Measurements from ENCODE around the gene MOSPD2.
A peak's percentile ranks its signal among the peaks of the same experiment; 100 is the strongest.

The MOSPD2 gene

DNA sequence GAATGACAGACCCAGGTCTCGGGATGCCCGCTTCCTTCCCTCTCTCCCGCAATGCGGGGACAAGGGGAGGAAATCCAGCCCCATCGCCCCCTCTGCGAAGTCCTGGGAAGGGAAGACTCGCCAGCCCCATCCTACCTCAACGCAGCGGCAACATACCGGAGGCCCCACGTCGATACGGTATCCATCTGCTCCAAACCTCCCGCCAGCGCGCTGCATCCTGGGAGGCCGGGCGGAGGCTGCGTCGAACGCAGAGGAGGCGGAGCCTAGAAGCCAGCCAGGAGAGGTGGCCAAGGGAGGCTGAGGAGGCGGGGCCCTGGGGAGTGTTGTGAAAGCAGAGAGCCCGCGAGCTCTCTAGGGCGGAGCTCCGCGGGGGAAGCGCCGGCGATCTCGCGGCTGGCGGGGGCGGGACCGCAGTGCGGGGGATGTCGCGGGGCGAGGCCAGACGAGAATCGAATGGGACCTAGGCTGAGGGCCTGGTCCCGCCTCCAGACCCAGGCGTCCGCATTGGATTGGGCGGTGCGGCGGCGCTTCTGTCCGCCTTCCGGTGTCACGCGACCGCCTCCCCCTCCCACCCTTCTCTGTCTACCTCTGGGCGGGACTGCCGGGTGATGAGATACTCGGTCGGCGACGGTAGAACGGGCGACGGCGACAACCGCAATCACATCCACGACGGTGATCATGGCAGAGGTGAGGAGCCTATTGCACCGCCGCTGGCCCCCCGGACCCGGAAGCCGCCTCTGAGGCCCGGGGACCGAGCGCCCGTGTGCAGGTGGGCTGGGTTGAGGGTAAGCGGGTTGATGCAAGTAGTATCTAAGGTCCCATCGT is at the start of gene MOSPD2, which contains the start of gene FANCB:
Gene MOSPD2 (plus strand): TSS at position 571 of the 825 bp plus-strand sequence. CDS start 108 bp downstream, at position 679.
Gene FANCB (minus strand): TSS at position 219 of the 825 bp plus-strand sequence. CDS start 7,559 bp downstream, outside the sequence.
- peaks cover 8% of the 10 kb centered on the region for H3K36me3 ChIP-seq (ENCODE audit: insufficient read depth, low read length)
- no peak within 1 kb of the TSS for H3K27ac ChIP-seq
- H3K4me3 ChIP-seq: peak within 1 kb of the TSS; percentile 83
- TF ChIP-seq POLR2AphosphoS5 (IDR thresholded peaks at IDR 0.05; ENCODE audit: borderline replicate concordance, low read depth, low read length): peak; percentile 73; the same call in 1 of the 2 replicates
- no peak for TF ChIP-seq EZH2 (IDR thresholded peaks at IDR 0.05)
- 0 out of 2 replicates have a peak, but pooled peaks cover 4% of the 10 kb centered on the region for H3K9me3 ChIP-seq (ENCODE audit: low read depth, low read length)
- peak; percentile 30 for DNase-seq (ENCODE audit: low read depth, low spot score)
- H3K9ac ChIP-seq (ENCODE audit: insufficient read length): peak within 1 kb of the TSS; percentile 79

DNA sequence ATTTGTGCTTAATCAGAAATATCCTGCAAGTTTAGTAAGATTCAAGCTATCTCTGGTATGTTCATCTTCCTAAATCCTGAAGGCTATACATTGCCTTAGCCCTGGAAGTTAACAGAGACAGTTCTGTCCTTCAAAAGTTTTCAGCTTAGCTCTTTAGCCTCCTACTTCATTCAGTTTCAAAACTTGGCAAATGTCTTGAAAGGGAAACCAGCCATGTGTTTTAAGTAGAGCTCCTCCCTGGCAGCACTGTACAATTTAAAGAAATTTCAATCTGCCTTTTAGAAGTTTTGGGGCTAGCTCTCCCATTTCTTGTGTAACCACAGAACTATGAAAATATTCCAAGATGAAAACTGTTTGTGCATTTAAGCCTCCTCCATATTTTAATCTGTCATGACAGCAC is 47.4 kb upstream of the MOSPD2 start:
- TF ChIP-seq FOXP2 (optimal IDR thresholded peaks at IDR 0.05; ENCODE audit: control extremely low read depth, extremely low read length, insufficient read depth) (no peak), POLR2AphosphoS5 (IDR thresholded peaks at IDR 0.05; ENCODE audit: borderline replicate concordance, low read depth, low read length) (no peak), EZH2 (IDR thresholded peaks at IDR 0.05) (no peak)
- DNase-seq (ENCODE audit: low read depth, low spot score): no peak
- H3K27ac ChIP-seq: no peak overlapping the region
- no peak overlapping the region for H3K4me3 ChIP-seq
- no peaks in the 10 kb centered on the region for H3K9me3 ChIP-seq (ENCODE audit: low read depth, low read length)
- no peaks in the 10 kb centered on the region for H3K36me3 ChIP-seq (ENCODE audit: insufficient read depth, low read length)
- no peak overlapping the region for H3K9ac ChIP-seq (ENCODE audit: insufficient read length)

DNA sequence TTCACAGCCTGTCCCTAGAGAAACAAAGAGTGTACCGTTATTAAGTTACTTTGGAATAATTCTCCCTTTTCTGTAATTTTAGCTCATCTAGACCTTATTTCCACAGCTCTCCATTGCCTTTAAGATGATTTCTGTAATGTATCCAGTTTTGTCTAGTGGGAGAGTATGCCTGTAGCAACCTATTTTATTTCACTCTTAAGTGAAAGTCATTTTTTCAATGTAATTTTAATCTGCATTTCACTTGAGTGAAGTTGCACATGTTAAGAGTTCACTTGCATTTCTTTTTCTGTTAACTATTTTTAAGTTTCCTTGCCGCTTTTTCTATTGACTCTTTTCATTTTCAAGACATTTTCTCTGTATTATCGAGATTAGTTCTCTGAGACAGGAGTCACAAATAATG is 46.9 kb upstream of the MOSPD2 start:
- no peak overlapping the region for H3K9ac ChIP-seq (ENCODE audit: insufficient read length)
- DNase-seq (ENCODE audit: low read depth, low spot score): no peak
- H3K9me3 ChIP-seq (ENCODE audit: low read depth, low read length): no peaks in the 10 kb centered on the region
- no peak overlapping the region for H3K4me3 ChIP-seq
- H3K36me3 ChIP-seq (ENCODE audit: insufficient read depth, low read length): no peaks in the 10 kb centered on the region
- TF ChIP-seq POLR2AphosphoS5 (IDR thresholded peaks at IDR 0.05; ENCODE audit: borderline replicate concordance, low read depth, low read length) (no peak), FOXP2 (optimal IDR thresholded peaks at IDR 0.05; ENCODE audit: control extremely low read depth, extremely low read length, insufficient read depth) (no peak), EZH2 (IDR thresholded peaks at IDR 0.05) (no peak)
- H3K27ac ChIP-seq: no peak overlapping the region

DNA sequence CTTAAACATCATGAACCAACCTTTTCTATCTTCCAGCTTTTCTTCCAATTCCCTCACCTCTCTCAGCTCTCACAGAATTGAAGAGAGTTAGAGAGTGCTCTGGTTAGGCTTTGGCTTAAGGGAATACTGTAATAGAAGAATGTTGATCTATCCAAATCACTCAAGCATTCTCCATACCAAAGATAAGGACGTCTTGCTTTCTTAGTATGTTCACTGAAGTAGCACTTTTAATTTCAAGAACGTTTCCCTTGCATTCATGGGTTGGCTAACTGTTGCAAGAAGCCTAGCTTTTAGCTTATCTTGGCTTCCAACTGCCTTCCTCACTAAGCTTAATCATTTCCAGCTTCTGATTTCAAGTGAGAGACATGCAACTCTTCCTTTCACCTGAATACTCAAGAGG is 43.6 kb upstream of the MOSPD2 start:
- Histone ChIP-seq H3K9ac (ENCODE audit: insufficient read length) (no peak overlapping the region), H3K4me3 (no peak overlapping the region), H3K27ac (no peak overlapping the region), H3K36me3 (ENCODE audit: insufficient read depth, low read length) (no peaks in the 10 kb centered on the region), H3K9me3 (ENCODE audit: low read depth, low read length) (no peaks in the 10 kb centered on the region)
- TF ChIP-seq POLR2AphosphoS5 (IDR thresholded peaks at IDR 0.05; ENCODE audit: borderline replicate concordance, low read depth, low read length): no peak
- DNase-seq (ENCODE audit: low read depth, low spot score): no peak

DNA sequence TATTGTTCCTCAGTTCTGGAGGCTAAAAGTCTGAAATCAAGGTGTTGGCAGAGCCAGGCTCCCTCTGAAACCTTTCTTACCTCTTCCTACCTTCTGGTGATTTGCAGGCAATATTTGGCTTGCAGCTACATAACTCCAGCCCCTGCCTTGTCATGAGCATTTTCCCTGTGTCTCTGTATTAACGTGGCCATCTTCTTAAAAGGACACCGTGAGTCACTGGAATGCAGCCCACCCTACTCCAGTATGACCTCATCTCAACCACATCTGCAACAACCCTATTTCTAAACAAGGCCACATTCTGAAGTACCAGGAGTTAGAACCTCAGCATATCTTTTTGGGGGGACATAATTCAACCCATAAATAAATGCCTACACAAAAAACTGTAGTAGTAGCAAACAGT is 41.1 kb upstream of the MOSPD2 start:
- DNase-seq (ENCODE audit: low read depth, low spot score): no peak
- Histone ChIP-seq H3K4me3 (no peak overlapping the region), H3K36me3 (ENCODE audit: insufficient read depth, low read length) (no peaks in the 10 kb centered on the region; the same call in 1 of the 2 replicates), H3K27ac (no peak overlapping the region), H3K9ac (ENCODE audit: insufficient read length) (no peak overlapping the region), H3K9me3 (ENCODE audit: low read depth, low read length) (no peaks in the 10 kb centered on the region)
- TF ChIP-seq POLR2AphosphoS5 (IDR thresholded peaks at IDR 0.05; ENCODE audit: borderline replicate concordance, low read depth, low read length) (no peak), FOXP2 (optimal IDR thresholded peaks at IDR 0.05; ENCODE audit: control extremely low read depth, extremely low read length, insufficient read depth) (no peak), EZH2 (IDR thresholded peaks at IDR 0.05) (no peak)

- Histone ChIP-seq H3K9me3 (ENCODE audit: low read depth, low read length) (no peaks in the 10 kb centered on the region), H3K27ac (no peak overlapping the region), H3K9ac (ENCODE audit: insufficient read length) (no peak overlapping the region), H3K4me3 (no peak overlapping the region), H3K36me3 (ENCODE audit: insufficient read depth, low read length) (no peaks in the 10 kb centered on the region; the same call in 1 of the 2 replicates)
- TF ChIP-seq FOXP2 (optimal IDR thresholded peaks at IDR 0.05; ENCODE audit: control extremely low read depth, extremely low read length, insufficient read depth): no peak
- no peak for TF ChIP-seq POLR2AphosphoS5 (IDR thresholded peaks at IDR 0.05; ENCODE audit: borderline replicate concordance, low read depth, low read length)
- no peak for DNase-seq (ENCODE audit: low read depth, low spot score)
Measured at GRCh38 chrX:14832586-14832985, 40.6 kb upstream of the MOSPD2 start.

- TF ChIP-seq FOXP2 (optimal IDR thresholded peaks at IDR 0.05; ENCODE audit: control extremely low read depth, extremely low read length, insufficient read depth) (no peak), POLR2AphosphoS5 (IDR thresholded peaks at IDR 0.05; ENCODE audit: borderline replicate concordance, low read depth, low read length) (no peak), EZH2 (IDR thresholded peaks at IDR 0.05) (no peak)
- DNase-seq (ENCODE audit: low read depth, low spot score): no peak
- Histone ChIP-seq H3K9ac (ENCODE audit: insufficient read length) (no peak overlapping the region), H3K4me3 (no peak overlapping the region), H3K36me3 (ENCODE audit: insufficient read depth, low read length) (no peaks in the 10 kb centered on the region; the same call in 1 of the 2 replicates), H3K27ac (no peak overlapping the region), H3K9me3 (ENCODE audit: low read depth, low read length) (no peaks in the 10 kb centered on the region)
Measured at GRCh38 chrX:14837155-14837554, 36.1 kb upstream of the MOSPD2 start.

DNA sequence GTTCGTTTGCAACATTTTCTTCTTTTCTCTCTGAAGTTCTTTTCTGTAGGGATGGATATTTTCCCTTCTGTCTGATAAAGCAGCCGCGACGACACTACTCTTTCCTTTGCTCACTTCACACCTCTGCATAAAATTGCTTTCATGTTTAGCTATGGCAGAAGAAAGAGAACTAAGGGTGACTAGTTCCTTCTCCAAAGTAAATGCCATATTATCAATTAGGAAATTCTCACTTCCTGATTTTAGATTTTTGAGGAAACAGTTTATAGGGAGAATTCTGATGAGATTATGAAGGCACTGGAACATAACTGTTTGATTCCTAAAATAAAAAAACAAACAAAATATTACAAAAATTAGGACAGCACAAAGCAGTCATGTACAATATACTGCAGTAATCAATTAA is 29.6 kb upstream of the MOSPD2 start:
- TF ChIP-seq POLR2AphosphoS5 (IDR thresholded peaks at IDR 0.05; ENCODE audit: borderline replicate concordance, low read depth, low read length) (no peak), EZH2 (IDR thresholded peaks at IDR 0.05) (no peak), FOXP2 (optimal IDR thresholded peaks at IDR 0.05; ENCODE audit: control extremely low read depth, extremely low read length, insufficient read depth) (no peak)
- H3K9me3 ChIP-seq (ENCODE audit: low read depth, low read length): no peaks in the 10 kb centered on the region
- H3K4me3 ChIP-seq: no peak overlapping the region
- H3K27ac ChIP-seq: no peak overlapping the region
- DNase-seq (ENCODE audit: low read depth, low spot score): no peak
- no peaks in the 10 kb centered on the region; the same call in 1 of the 2 replicates for H3K36me3 ChIP-seq (ENCODE audit: insufficient read depth, low read length)
- H3K9ac ChIP-seq (ENCODE audit: insufficient read length): no peak overlapping the region

All from SK-N-MC (cell line).